ENCODE measurements around the gene RNF208.

RNF208 gene

GRCh38 chr9:137206602-137207001 lies 15.4 kb downstream of the RNF208 start:
- H3K4me3 ChIP-seq (ENCODE audit: low read depth, low read length), result peak overlapping the region; percentile 99
- DNase-seq (ENCODE audit: low read depth), result no peak
- TF ChIP-seq, protein P1, sequence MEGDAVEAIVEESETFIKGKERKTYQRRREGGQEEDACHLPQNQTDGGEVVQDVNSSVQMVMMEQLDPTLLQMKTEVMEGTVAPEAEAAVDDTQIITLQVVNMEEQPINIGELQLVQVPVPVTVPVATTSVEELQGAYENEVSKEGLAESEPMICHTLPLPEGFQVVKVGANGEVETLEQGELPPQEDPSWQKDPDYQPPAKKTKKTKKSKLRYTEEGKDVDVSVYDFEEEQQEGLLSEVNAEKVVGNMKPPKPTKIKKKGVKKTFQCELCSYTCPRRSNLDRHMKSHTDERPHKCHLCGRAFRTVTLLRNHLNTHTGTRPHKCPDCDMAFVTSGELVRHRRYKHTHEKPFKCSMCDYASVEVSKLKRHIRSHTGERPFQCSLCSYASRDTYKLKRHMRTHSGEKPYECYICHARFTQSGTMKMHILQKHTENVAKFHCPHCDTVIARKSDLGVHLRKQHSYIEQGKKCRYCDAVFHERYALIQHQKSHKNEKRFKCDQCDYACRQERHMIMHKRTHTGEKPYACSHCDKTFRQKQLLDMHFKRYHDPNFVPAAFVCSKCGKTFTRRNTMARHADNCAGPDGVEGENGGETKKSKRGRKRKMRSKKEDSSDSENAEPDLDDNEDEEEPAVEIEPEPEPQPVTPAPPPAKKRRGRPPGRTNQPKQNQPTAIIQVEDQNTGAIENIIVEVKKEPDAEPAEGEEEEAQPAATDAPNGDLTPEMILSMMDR (IDR thresholded peaks at IDR 0.05; ENCODE audit: low read depth, low read length), result no peak
- no peak for TF ChIP-seq POLR2A (IDR thresholded peaks at IDR 0.05; ENCODE audit: extremely low read depth, insufficient read length)

DNA sequence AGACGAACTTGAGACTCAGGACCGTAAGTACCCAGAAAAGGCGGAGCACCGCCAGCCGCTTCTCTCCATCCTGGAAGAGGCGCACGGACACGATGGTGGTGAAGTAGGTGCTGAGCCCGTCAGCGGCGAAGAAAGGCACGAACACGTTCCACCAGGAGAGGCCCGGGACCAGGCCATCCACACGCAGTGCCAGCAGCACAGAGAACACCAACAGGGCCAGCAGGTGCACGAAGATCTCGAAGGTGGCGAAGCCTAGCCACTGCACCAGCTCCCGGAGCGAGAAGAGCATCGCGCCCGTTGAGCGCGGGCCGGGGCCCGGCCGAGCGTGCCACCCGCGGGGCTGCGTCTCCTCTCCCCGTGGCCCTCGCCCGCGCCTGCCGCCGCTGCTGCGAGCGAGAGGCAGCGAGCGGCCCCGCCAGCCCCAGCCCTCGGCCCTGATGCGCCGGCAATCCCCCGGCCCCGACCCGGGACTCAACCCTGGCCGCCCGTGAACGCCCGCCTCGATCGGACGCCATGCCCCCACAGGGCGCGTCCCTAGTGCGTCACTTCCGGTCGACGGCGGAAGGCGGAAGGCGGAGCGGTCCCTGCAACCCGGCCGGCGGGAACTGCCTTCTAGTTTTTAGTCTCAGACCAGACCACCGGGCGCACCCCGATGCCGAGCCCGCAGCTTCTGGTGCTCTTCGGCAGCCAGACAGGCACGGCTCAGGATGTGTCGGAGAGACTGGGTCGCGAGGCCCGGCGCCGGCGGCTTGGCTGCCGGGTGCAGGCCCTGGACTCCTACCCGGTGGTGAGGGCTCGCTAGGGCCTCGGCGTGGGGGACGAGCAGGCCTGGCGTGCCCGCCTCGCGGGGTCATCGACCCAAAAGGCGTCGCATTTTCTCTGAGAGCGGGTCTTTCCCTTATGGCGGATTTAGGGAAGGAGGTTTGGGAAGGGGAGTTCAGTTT lies 16.6 kb downstream of the RNF208 start, which contains the start of the genes NDOR1 and TMEM203:
Gene NDOR1, plus strand, starts transcription at position 575 of the 944 bp plus-strand sequence. Its CDS starts 78 bp downstream, at position 653.
Gene TMEM203, minus strand, starts transcription at position 523 of the 944 bp plus-strand sequence. Its CDS starts 234 bp downstream, at position 289.
- TF ChIP-seq POLR2A (IDR thresholded peaks at IDR 0.05; ENCODE audit: extremely low read depth, insufficient read length), result peak; percentile 43
- TF ChIP-seq MAX (IDR thresholded peaks at IDR 0.05; ENCODE audit: low read depth, low read length), result peak; percentile 55; the same call in 1 of the 2 replicates
- peak; percentile 88 for TF ChIP-seq MYC (IDR thresholded peaks at IDR 0.05; ENCODE audit: low read depth, low read length)
- TF ChIP-seq, protein P1 (IDR thresholded peaks at IDR 0.05; ENCODE audit: low read depth, low read length), result no peak
- H3K4me3 ChIP-seq (ENCODE audit: low read depth, low read length), result peak within 1 kb of the TSS; percentile 99
- DNase-seq (ENCODE audit: low read depth), result peak; percentile 89

GRCh38 chr9:137204731-137205125 lies 17.3 kb downstream of the RNF208 start:
- DNase-seq (ENCODE audit: low read depth), result no peak
- TF ChIP-seq, protein P1 (IDR thresholded peaks at IDR 0.05; ENCODE audit: low read depth, low read length), result no peak
- TF ChIP-seq MAX (IDR thresholded peaks at IDR 0.05; ENCODE audit: low read depth, low read length) (no peak), POLR2A (IDR thresholded peaks at IDR 0.05; ENCODE audit: extremely low read depth, insufficient read length) (no peak), MYC (IDR thresholded peaks at IDR 0.05; ENCODE audit: low read depth, low read length) (no peak)
- H3K4me3 ChIP-seq (ENCODE audit: low read depth, low read length), result peak overlapping the region; percentile 99

- TF ChIP-seq POLR2A (IDR thresholded peaks at IDR 0.05; ENCODE audit: extremely low read depth, insufficient read length) (no peak), MAX (IDR thresholded peaks at IDR 0.05; ENCODE audit: low read depth, low read length) (no peak), MYC (IDR thresholded peaks at IDR 0.05; ENCODE audit: low read depth, low read length) (no peak)
- TF ChIP-seq, protein P1 (IDR thresholded peaks at IDR 0.05; ENCODE audit: low read depth, low read length), result no peak
- no peak for DNase-seq (ENCODE audit: low read depth)
- no peak overlapping the region for H3K4me3 ChIP-seq (ENCODE audit: low read depth, low read length)
These were observed 19.1 kb downstream of the RNF208 start for GRCh38 chr9:137202966-137203365.

- TF ChIP-seq MYC (IDR thresholded peaks at IDR 0.05; ENCODE audit: low read depth, low read length) (no peak), MAX (IDR thresholded peaks at IDR 0.05; ENCODE audit: low read depth, low read length) (no peak), POLR2A (IDR thresholded peaks at IDR 0.05; ENCODE audit: extremely low read depth, insufficient read length) (no peak)
- TF ChIP-seq, protein P1 (IDR thresholded peaks at IDR 0.05; ENCODE audit: low read depth, low read length), result no peak
- peak overlapping the region; percentile 57 for H3K4me3 ChIP-seq (ENCODE audit: low read depth, low read length)
- no peak for DNase-seq (ENCODE audit: low read depth)
These were observed 20.7 kb downstream of the RNF208 start for GRCh38 chr9:137201205-137201868.

All from NB4 (cell line).